Left kidney (tissue), 2 donors: ENCODE data around the gene NCBP3. TPM values are rescaled to one million over a fixed set of nuclear protein-coding genes. Genes with fewer than 3 reads are reported as not detected.
"Not testable (repeated sequence)": the region's sequence is repeated elsewhere in the genome, so short reads cannot be mapped to it uniquely, and the experiment has no call there.

Experiments used
- DNase-seq: peaks from one replicate; pipeline ENCODE4 v3.0.0-alpha.2; 2013
- polyA plus RNA-seq: library from polyadenylated mRNA; unstranded; fragments of 120-200 nt; gene quantifications from one replicate; pipeline ENCODE4 v1.2.1, GENCODE V29; 2013; ENCODE audit not compliant: insufficient read length

The NCBP3 gene
- polyA plus RNA-seq, 1 donor = 116 TPM

GRCh38 chr17:3794152-3794551, 51.9 kb downstream of the NCBP3 start:
- not testable (repeated sequence) for DNase-seq

GRCh38 chr17:3793258-3793657, 52.8 kb downstream of the NCBP3 start:
- not testable (repeated sequence) for DNase-seq

- DNase-seq = no peak
Observed at GRCh38 chr17:3792481-3792880, 53.6 kb downstream of the NCBP3 start.

- DNase-seq = no peak
Observed at GRCh38 chr17:3788200-3788599, 57.8 kb downstream of the NCBP3 start.

- DNase-seq = not testable (repeated sequence)
Observed at GRCh38 chr17:3785323-3785722, 60.7 kb downstream of the NCBP3 start.

GRCh38 chr17:3782751-3783150, 63.3 kb downstream of the NCBP3 start:
- no peak for DNase-seq

GRCh38 chr17:3780986-3781385, 65.1 kb downstream of the NCBP3 start:
- DNase-seq = no peak

- no peak for DNase-seq
Observed at GRCh38 chr17:3777366-3778120, 68.5 kb downstream of the NCBP3 start.

GRCh38 chr17:3773966-3774365, 72.1 kb downstream of the NCBP3 start:
- DNase-seq = no peak

GRCh38 chr17:3773511-3773910, 72.5 kb downstream of the NCBP3 start:
- DNase-seq = no peak

- no peak for DNase-seq
Observed at GRCh38 chr17:3772764-3773163, 73.3 kb downstream of the NCBP3 start.

GRCh38 chr17:3771140-3771539, 74.9 kb downstream of the NCBP3 start:
- no peak for DNase-seq

- no peak for DNase-seq
Observed at GRCh38 chr17:3770466-3770865, 75.6 kb downstream of the NCBP3 start.

GRCh38 chr17:3768769-3769168, 77.3 kb downstream of the NCBP3 start:
- no peak for DNase-seq

GRCh38 chr17:3768341-3768740, 77.7 kb downstream of the NCBP3 start:
- DNase-seq = no peak

GRCh38 chr17:3766779-3767178, 79.3 kb downstream of the NCBP3 start:
- no peak for DNase-seq

GRCh38 chr17:3765981-3766380, 80.1 kb downstream of the NCBP3 start:
- DNase-seq = no peak

GRCh38 chr17:3763777-3764170, 82.3 kb downstream of the NCBP3 start:
- no peak for DNase-seq

GRCh38 chr17:3762922-3763776, 82.9 kb downstream of the NCBP3 start:
- DNase-seq = no peak

- DNase-seq = no peak
Observed at GRCh38 chr17:3761918-3762380, 84.1 kb downstream of the NCBP3 start.

- no peak for DNase-seq
Observed at GRCh38 chr17:3761036-3761917, 84.8 kb downstream of the NCBP3 start.

- DNase-seq = no peak
Observed at GRCh38 chr17:3759597-3760216, 86.3 kb downstream of the NCBP3 start.
